Left colon (tissue), 2 donors: ENCODE measurements around the gene CABP1. TPM values are rescaled to one million over a fixed set of nuclear protein-coding genes. Genes with fewer than 3 reads are reported as not detected.
A peak's percentile ranks its signal among the peaks of the same experiment; 100 is the strongest.

ENCODE experiments used
- ATAC-seq: fragments of 200-7000 bp; cut with Tn5 transposase; one replicate; pipeline ENCODE4 v1.9.1; 2020; ENCODE audit warnings: mild to moderate bottlenecking, moderate library complexity
- DNase-seq, 2 donors: peaks; one replicate each; pipeline ENCODE4 v3.0.0-alpha.2; 2020
- intact Hi-C, 2 donors: fragments of 100-400 bp; cut with DNase I in 1 of 2; cut with micrococcal nuclease in 1 of 2; formaldehyde crosslinking; loops; one replicate each; pipeline versions ENCODE4 v1.11.2 to v1.14.0; 2022; cut with DNase I, micrococcal nuclease
- total RNA-seq, 2 donors: library from RNA; stranded (reverse); fragmentation: NEBNext Ultra II Directional; extraction: Animal tissue kit (Norgen Biotek cat#: 25700); gene quantifications; one replicate each; pipeline ENCODE4 v1.2.1, GENCODE V29; 2021
- donor health status: DM: no; HTN: no; CAD: no.
- donor health status: DM: yes; HTN: yes; CAD: no.

CABP1 gene
- total RNA-seq, 2 donors from 2014 or later, result 1.2 to 2.5 TPM

GRCh38 chr12:120686690-120687577 lies 46.5 kb downstream of the CABP1 start, which contains the start of gene MLEC:
Gene MLEC (plus strand): TSS chr12:120687149. CDS start chr12:120687297, 148 bp downstream.
- ATAC-seq, result peak; percentile 75
- intact Hi-C loops, result no loop called here
- peak; percentile 98 for DNase-seq

- ATAC-seq (no peak), DNase-seq (peak in 1 of 2 donors; percentile 57)
- intact Hi-C loops, result no loop called here
Measured at GRCh38 chr12:120687578-120688289, 47.3 kb downstream of the CABP1 start.

DNA sequence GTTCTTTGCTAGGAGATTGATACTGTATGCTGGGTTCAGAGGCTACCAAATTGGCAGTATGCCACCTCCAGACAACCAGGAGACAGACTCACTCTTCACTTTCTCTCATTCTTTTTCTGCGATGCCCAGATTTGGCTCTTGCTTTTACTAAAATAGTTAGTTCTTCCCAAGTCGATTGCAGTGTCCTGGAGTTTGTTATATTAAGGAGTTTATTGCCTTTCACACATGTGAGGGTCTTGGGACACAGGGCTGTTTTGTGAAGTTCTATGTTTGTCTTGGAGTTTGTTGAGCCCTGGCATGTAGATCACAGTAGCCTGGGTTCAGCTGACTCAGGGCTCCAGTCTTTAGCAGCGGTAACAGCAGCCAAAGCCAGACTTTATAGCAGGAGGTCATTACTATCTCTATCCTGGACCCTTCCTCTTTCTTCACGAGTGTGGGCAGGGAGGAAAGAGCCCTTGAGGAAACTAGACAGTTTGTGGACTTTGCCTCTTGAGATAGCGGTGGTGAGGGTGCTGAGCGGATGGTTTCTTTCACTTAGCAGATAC lies 48.2 kb downstream of the CABP1 start:
- intact Hi-C loops, result no loop called here
- DNase-seq (peak; percentile 47 to 58), ATAC-seq (peak; percentile 42)

DNA sequence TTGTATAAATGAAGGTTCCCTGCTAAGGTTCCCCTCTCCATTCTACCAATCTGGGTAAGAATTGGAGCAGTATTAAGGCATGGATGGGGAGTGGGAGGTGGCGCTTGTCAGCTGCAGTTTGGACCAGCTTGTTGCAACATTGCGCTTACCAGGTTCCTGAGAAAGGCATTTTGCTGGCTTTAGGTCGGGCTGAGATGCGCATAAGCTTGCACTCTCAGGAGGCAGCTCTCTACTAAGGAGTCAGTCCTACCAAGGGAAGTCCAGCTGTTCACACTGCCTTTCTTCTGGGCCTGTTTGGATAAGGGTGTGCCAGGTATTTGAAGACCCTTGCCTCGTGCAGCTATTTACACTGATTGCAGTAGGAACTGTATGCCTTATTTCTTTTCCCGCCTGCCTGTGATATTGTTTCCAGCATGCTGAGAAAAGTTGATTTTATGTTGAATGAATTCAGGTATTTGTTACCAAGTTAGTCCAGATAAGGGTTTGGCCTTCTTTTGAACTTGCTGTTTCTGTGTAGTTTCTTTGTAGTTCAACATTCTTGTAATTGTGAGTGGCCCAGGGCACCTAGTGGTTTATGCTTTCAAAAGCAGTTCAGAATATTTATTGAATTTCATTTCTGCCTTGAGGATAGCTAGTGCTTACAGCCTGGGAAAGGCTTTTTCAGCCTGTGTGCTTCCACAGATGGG lies 49.1 kb downstream of the CABP1 start:
- peak in 1 of 2 donors; percentile 24 for DNase-seq
- no peak for ATAC-seq
- intact Hi-C loops, result no loop called here

GRCh38 chr12:120690083-120690450 lies 49.6 kb downstream of the CABP1 start:
- intact Hi-C loops, result no loop called here
- ATAC-seq (no peak), DNase-seq (no peak)

- no peak for ATAC-seq
- DNase-seq, result no peak
- intact Hi-C loops, result no loop called here
Measured at GRCh38 chr12:120690978-120691377, 50.6 kb downstream of the CABP1 start.

DNA sequence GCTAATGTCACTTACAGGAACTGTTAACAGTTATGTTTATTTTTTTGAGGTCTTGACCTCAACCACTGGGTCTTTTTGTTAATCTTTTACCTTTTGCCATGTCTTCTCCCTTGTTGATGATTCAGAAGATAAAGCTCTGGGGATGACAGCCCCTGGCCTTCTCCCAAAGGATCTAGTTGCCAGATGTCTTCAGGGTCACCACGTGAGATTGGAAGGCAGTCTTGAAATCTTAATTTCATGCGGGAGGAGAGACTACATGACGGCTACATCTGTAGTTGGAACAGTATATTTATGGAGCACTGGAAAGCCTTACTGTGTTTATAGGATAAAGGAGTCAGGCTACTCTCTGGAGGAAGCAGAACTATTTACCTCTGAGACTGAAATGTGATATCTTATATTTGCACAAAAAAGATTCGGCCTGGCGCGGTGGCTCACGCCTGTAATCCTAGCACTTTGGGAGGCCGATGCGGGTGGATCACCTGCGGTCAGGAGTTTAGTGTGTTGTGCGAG lies 52.2 kb downstream of the CABP1 start:
- intact Hi-C loops, result no loop called here
- no peak for DNase-seq

DNA sequence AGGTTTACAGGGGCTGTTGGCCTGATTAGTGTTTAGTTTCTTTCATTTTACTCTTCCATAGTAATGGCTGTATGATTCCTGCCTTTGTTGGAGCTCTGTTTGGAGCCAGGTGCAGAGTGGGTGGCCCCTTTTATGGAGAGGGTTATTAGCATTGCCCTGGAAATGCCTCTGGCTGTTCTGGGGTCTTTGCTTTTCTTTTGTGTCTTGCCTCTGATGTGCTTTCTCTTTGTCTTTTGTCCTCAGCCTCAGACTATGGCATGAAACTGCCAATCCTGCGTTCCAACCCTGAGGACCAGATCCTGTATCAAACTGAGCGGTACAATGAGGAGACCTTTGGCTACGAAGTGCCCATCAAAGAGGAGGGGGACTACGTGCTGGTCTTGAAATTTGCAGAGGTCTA lies 53.4 kb downstream of the CABP1 start:
- no peak for DNase-seq
- ATAC-seq, result no peak
- intact Hi-C loops, result no loop called here

More for the DNA sequence above, 52.2 kb downstream of the CABP1 start:
- ATAC-seq, result no peak

DNA sequence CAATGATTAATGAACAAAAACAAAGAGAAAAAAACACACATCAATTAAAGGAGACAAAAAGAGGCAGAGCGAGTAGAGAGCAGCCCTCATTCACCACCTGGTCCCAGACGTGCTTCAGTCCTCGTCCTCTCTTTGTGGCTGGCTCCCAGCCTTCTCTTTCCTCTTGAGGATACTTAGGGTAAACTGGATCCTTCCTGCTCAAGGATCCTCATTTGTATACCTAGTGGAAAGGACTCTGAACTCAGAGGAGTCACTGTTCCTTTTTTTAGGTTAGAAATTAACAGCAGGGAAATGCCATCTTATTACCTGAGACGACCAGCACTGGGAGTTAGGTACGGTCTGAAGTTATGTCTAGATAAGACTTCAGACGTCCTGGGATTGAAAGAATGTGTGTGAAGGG lies 56.2 kb downstream of the CABP1 start:
- DNase-seq (peak in 1 of 2 donors; percentile 37), ATAC-seq (peak; percentile 81)
- intact Hi-C loops, result no loop called here

GRCh38 chr12:120697344-120697743 lies 56.9 kb downstream of the CABP1 start:
- ATAC-seq (no peak), DNase-seq (no peak)
- intact Hi-C loops, result no loop called here

DNA sequence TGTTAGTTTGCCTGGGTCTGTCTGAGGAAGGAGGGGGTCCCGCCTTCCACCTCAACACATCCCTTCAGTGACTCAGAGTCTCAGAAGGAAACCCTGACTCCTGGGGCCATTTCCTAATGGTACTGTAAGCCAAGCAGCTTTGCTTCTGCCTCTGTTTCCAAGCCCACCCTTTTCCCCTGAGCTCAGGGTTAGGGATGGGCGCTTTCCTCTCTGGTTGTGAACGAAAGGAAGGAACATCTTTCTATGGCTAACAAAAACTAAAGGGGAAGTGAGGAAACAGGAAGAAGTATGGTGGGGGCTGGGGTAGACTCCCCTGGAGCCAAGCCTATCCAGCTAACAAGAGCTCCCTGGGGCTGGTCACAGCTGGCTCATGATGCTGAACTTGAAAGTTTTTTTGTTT lies 58.2 kb downstream of the CABP1 start:
- DNase-seq (no peak), ATAC-seq (no peak)
- intact Hi-C loops, result no loop called here

DNA sequence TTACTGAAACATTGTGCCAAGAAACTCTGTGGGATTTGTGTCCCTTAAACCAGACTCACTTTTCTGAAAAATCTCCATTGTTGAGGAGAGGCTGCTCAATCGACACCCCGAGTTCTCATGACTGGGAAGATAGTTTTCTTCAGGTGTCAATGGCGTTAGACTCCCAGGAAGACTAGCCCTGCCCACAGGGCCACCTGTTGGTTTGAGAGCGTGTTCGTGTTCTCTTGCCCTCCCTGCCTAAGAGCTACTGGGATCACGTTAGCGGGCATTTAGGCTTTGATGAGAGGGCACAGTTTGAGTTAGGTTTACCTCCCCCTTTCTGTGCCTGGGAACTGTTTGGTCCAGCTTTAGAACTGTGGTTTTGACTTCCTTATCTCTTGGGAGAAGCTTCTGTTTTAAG lies 59.1 kb downstream of the CABP1 start:
- ATAC-seq, result no peak
- no peak for DNase-seq
- intact Hi-C loops, result no loop called here

DNA sequence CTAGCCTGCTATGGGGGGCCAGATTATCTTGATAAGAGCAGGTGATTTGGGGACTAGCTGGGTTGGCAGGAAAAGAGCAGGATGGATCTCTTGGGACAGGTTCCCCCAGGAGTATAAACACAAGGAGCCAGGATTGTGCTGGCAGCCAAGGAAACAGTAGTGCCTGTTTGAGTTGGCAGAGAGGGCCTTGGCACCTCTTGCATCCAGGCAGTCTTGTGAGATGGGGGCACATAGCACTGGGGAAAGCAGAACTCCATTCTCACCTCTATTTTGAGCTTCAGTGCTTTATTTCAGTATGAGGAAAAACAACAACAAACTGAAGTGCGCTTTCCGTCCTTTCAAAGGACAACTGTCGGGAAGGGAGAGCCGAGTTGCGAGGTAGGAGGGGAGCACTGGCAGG lies 60.5 kb downstream of the CABP1 start:
- intact Hi-C loops, result no loop called here
- no peak for DNase-seq
- ATAC-seq, result no peak

GRCh38 chr12:120702637-120703036 lies 62.2 kb downstream of the CABP1 start:
- peak in 1 of 2 donors; percentile 27 for DNase-seq
- peak; percentile 59 for ATAC-seq
- intact Hi-C loops, result no loop called here

GRCh38 chr12:120703311-120703942 lies 63.0 kb downstream of the CABP1 start:
- ATAC-seq (peak; percentile 6), DNase-seq (no peak)
- intact Hi-C loops, result no loop called here

- intact Hi-C loops, result no loop called here
- ATAC-seq (no peak), DNase-seq (no peak)
Measured at GRCh38 chr12:120705618-120706017, 65.2 kb downstream of the CABP1 start.

DNA sequence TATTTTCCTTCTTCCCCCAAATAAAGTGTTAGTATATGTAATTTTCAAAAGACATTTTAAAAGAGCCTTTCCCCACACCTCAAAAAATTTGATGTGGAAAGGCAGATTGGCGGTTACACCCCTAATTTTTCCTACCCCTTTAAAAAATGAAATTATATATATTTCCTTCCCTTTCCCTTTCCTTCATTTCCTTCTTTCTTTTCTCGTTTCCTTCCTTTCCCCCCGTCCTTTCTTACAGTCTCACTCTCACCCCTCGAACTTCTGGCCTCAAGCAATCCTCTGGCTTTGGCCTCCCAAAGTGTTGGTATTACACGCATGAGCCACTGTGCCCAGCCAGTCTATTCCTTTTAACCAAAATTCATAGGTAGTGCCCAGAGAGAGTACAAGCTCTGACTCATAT lies 65.6 kb downstream of the CABP1 start:
- intact Hi-C loops, result no loop called here
- no peak for ATAC-seq
- DNase-seq, result no peak

GRCh38 chr12:120708651-120709050 lies 68.2 kb downstream of the CABP1 start:
- DNase-seq, result no peak

More at GRCh38 chr12:120708651-120709050, 68.2 kb downstream of the CABP1 start:
- intact Hi-C loops, result no loop called here
- no peak for ATAC-seq
